ENCODE measurements around the gene TAGLN2. TPM values are rescaled to one million over a fixed set of nuclear protein-coding genes. Genes with fewer than 3 reads are reported as not detected.

TAGLN2 gene
- total and polyA plus RNA-seq, 10 of the 15 experiments (the other 5 are each of a cell fraction or from before 2014, with no cell fraction given) = 155 to 611 (median 363) TPM

GRCh38 chr1:159949123-159949522 lies 23.8 kb upstream of the TAGLN2 start (continued):
- TF ChIP-seq NFYA (IDR thresholded peaks at IDR 0.05; ENCODE audit: borderline replicate concordance, low read depth, low read length) = no peak
- TF ChIP-seq MTA2 (IDR thresholded peaks at IDR 0.05; ENCODE audit: low read depth) = no peak
- no peak for TF ChIP-seq NBN (IDR thresholded peaks at IDR 0.05)
- no peak for TF ChIP-seq ELK1 (IDR thresholded peaks at IDR 0.05; ENCODE audit: low read depth, low read length)

DNA sequence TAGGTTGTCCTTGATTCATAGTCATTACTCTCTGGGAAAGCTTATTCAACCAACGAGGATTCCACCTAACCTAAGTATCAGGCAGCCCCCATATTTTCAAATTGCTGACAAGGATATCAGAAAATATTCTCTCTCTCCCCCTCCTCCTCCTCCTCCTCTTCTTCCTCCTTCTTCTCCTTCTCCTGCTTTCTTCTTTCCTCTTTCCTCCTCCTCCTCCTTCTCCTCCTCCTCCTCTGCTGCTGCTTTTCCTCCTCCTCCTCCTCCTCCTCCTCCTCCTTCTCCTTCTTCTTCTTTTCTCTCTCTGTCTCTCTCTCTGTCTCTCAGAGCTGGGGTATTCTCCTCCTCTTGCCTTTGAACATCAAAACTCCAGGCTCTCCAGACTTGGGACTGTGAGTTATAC lies 22.6 kb upstream of the TAGLN2 start:
- Histone ChIP-seq H3K27me3 (replicated peaks in 1 of 2; ENCODE audit: control insufficient read depth in 2 of 2, insufficient read depth in 2 of 2, low read length in 1 of 2) (peaks cover 10 to 22% of the 10 kb centered on the region in 2 experiments), H3K79me2 (ENCODE audit: control insufficient read depth, insufficient read depth, low read length) (no peaks in the 10 kb centered on the region), H3K36me3 (ENCODE audit: control insufficient read depth in 2 of 2, insufficient read depth in 2 of 2, low read length in 1 of 2) (no peaks in the 10 kb centered on the region), H3K9me3 (replicated peaks; ENCODE audit: control insufficient read depth, insufficient read depth, low read length) (no peaks in the 10 kb centered on the region), H3K4me2 (ENCODE audit: control insufficient read depth, insufficient read depth) (no peak overlapping the region), H3K4me3 (no peak overlapping the region), H3K4me1 (ENCODE audit: control insufficient read depth, insufficient read depth, low read length) (no peaks in the 10 kb centered on the region; the same call in 1 of the 2 replicates), H3K9ac (ENCODE audit: control insufficient read depth, insufficient read depth, low read length) (no peak overlapping the region), H3K27ac (ENCODE audit: control insufficient read depth, insufficient read depth) (no peak overlapping the region), H2AFZ (ENCODE audit: control insufficient read depth, low read depth, low read length) (no peak overlapping the region), H4K20me1 (ENCODE audit: control insufficient read depth, insufficient read depth) (no peaks in the 10 kb centered on the region)
- intact Hi-C loops (cut with micrococcal nuclease; ENCODE audit: unreplicated experiment) (no loop called here), in situ Hi-C loops (cut with MboI) (no loop called here)
- BruUV-seq (replicated peaks) = no TSS peak
- DNase-seq (ENCODE audit: low read depth, low spot score) (no peak), FAIRE-seq (no peak), ATAC-seq (no peak)
- ChIA-PET CTCF (interaction anchor here (2.8 kb wide), 1 partner anchor 60 kb away, joined by 12 read pairs; no protein-coding TSS in a partner anchor), SMC1A (ENCODE audit: uncharacterized antibody, unreplicated experiment) (no interaction called here), RAD21 (ENCODE audit: unreplicated experiment) (no interaction called here), POLR2A (interaction anchor here (0.6 kb wide), 1 partner anchor 72 kb away, joined by 7 read pairs; no protein-coding TSS in a partner anchor)
- WGBS (ENCODE audit: insufficient coverage, insufficient replicate concordance, low lambda C conversion rate, missing lambda C conversion rate) = 0% methylated on average over 1 of the region's 1 CpG
- TF ChIP-seq, protein P1, sequence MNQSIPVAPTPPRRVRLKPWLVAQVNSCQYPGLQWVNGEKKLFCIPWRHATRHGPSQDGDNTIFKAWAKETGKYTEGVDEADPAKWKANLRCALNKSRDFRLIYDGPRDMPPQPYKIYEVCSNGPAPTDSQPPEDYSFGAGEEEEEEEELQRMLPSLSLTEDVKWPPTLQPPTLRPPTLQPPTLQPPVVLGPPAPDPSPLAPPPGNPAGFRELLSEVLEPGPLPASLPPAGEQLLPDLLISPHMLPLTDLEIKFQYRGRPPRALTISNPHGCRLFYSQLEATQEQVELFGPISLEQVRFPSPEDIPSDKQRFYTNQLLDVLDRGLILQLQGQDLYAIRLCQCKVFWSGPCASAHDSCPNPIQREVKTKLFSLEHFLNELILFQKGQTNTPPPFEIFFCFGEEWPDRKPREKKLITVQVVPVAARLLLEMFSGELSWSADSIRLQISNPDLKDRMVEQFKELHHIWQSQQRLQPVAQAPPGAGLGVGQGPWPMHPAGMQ (IDR thresholded peaks at IDR 0.05; ENCODE audit: borderline replicate concordance) = no peak
- no peak for TF ChIP-seq PKNOX1 (IDR thresholded peaks at IDR 0.05)
- no peak for TF ChIP-seq BCLAF1 (IDR thresholded peaks at IDR 0.05)
- no peak for TF ChIP-seq IKZF1 (conservative IDR thresholded peaks at IDR 0.05)
- TF ChIP-seq CUX1 (IDR thresholded peaks at IDR 0.05; ENCODE audit: insufficient replicate concordance, low read depth, low read length) = no peak

All from GM12878 (cell line).